ENCODE measurements around the gene PTP4A2.

Gene PTP4A2

GRCh38 chr1:31859044-31859443 lies 79.1 kb downstream of the PTP4A2 start:
- no peak for DNase-seq (ENCODE audit: low read depth)

- DNase-seq (ENCODE audit: low read depth): no peak
These were observed 80.3 kb downstream of the PTP4A2 start for GRCh38 chr1:31857863-31858262.
